ENCODE data around the gene METTL26. TPM values are rescaled to one million over a fixed set of nuclear protein-coding genes. Genes with fewer than 3 reads are reported as not detected.

Gene METTL26
- total RNA-seq, 4 donors from 2014 or later = 72.2 to 138 (median 84.7) TPM

- Histone ChIP-seq H3K4me1 (peaks cover 44% of the 10 kb centered on the region), H3K36me3 (peaks cover 51% of the 10 kb centered on the region)
- TF ChIP-seq POLR2AphosphoS5 (IDR thresholded peaks at IDR 0.05) = no peak
- TF ChIP-seq EP300 (IDR thresholded peaks at IDR 0.05) = no peak
- no peak for TF ChIP-seq CTCF (IDR thresholded peaks at IDR 0.05)
- TF ChIP-seq POLR2A (IDR thresholded peaks at IDR 0.05) = no peak
Observed at GRCh38 chr16:672851-673250, 36.7 kb upstream of the METTL26 start.

GRCh38 chr16:672371-672770 lies 36.3 kb upstream of the METTL26 start:
- DNase-seq (ENCODE audit: low spot score in 2 of 2) = no peak
- WGBS = 92% methylated on average over 11 of the region's 19 CpGs
- TF ChIP-seq POLR2AphosphoS5 (IDR thresholded peaks at IDR 0.05) = no peak
- no peak for TF ChIP-seq EP300 (IDR thresholded peaks at IDR 0.05)
- no peak for TF ChIP-seq POLR2A (IDR thresholded peaks at IDR 0.05)
- no peak for TF ChIP-seq CTCF (IDR thresholded peaks at IDR 0.05)
- H3K36me3 ChIP-seq = peaks cover 51% of the 10 kb centered on the region
- H3K9me3 ChIP-seq = no peaks in the 10 kb centered on the region
- peaks cover 2% of the 10 kb centered on the region for H3K27me3 ChIP-seq
- H3K27ac ChIP-seq = no peak overlapping the region
- H3K4me1 ChIP-seq = peaks cover 44% of the 10 kb centered on the region
- no peak overlapping the region for H3K4me3 ChIP-seq

More at GRCh38 chr16:672851-673250, 36.7 kb upstream of the METTL26 start:
- 96% methylated on average over 20 of the region's 21 CpGs for WGBS
- DNase-seq (ENCODE audit: low spot score in 2 of 2) = no peak
- Histone ChIP-seq H3K27ac (no peak overlapping the region), H3K27me3 (peaks cover 4% of the 10 kb centered on the region), H3K4me3 (no peak overlapping the region), H3K9me3 (no peaks in the 10 kb centered on the region)

DNA sequence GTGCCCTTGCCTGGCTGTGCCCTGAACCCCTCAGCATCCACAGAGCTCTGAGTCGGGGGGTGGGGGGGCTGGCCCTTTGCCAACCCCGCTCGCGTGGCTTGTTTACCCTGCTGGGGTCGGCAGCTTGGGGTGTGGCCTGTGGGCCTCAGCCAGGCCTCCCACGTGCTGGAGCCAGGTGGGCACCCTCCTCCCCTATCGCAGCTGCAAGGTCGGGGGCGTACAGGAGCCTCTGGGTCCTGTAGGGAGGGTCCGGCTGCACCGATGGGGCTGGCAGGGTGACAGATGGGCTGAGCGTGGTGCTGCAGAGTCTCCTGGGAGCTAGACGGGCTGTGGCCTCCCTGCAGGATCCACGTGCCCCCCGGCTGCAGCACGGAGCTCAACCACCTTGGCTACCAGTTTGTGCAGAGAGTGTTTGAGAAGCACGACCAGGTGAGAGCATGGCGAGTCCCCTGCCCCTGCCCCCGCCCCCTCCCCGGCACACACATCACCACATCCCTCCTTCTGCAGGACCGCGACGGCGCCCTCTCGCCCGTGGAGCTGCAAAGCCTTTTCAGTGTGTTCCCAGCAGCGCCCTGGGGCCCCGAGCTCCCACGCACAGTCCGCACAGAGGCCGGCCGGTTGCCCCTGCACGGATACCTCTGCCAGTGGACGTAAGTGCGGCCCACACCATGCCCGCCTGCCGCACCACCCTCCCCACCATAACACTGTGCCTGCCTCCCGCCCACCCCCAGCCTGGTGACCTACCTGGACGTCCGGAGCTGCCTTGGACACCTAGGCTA lies 35.4 kb upstream of the METTL26 start:
- WGBS = 97% methylated on average over 10 of the region's 40 CpGs
- peaks cover 44% of the 10 kb centered on the region for H3K4me1 ChIP-seq
- H3K4me3 ChIP-seq = no peak overlapping the region
- no peak overlapping the region for H3K27ac ChIP-seq
- H3K9me3 ChIP-seq = no peaks in the 10 kb centered on the region
- TF ChIP-seq EP300 (IDR thresholded peaks at IDR 0.05) = no peak
- TF ChIP-seq POLR2AphosphoS5 (IDR thresholded peaks at IDR 0.05) = no peak
- no peak for TF ChIP-seq CTCF (IDR thresholded peaks at IDR 0.05)
- no peak for TF ChIP-seq POLR2A (IDR thresholded peaks at IDR 0.05)
- peaks cover 51% of the 10 kb centered on the region for H3K36me3 ChIP-seq
- no peak for DNase-seq (ENCODE audit: low spot score in 2 of 2)
- H3K27me3 ChIP-seq = no peaks in the 10 kb centered on the region

DNA sequence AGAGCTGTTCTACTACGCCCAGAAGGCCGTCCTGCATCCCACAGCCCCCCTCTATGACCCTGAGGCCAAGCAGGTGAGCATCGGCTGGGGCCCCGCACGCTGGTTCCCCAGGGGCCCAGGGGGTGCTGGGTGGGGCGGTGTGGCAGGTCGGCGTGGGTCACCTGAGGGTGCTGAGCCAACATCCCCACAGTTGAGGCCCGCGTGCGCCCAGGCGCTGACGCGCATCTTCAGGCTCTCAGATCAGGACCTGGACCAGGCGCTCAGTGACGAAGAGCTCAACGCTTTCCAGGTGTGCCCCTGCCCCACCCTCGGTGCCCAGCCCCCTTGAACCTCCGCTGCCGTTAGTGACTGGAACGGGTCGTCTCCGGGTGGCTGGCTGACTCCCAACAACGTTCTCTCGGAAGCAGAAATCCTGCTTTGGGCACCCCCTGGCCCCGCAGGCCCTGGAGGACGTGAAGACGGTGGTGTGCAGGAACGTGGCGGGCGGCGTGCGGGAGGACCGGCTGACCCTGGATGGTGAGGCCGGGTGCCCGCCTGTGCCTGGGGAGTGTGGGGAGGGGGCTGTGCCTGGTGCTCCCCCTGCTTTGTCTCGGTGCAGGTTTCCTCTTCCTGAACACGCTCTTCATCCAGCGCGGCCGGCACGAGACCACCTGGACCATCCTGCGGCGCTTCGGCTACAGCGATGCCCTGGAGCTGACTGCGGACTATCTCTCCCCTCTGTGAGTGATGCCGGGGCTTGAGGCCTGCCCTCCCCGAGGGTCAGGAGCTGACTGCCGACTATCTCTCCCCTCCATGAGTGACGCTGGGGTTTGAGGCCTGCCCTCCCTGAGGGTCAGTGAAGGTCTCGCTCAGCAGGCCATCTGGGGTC lies 34.6 kb upstream of the METTL26 start:
- DNase-seq (ENCODE audit: low spot score in 2 of 2) = no peak
- Histone ChIP-seq H3K4me1 (peaks cover 36% of the 10 kb centered on the region), H3K4me3 (no peak overlapping the region), H3K36me3 (peaks cover 51% of the 10 kb centered on the region), H3K9me3 (no peaks in the 10 kb centered on the region), H3K27me3 (no peaks in the 10 kb centered on the region), H3K27ac (no peak overlapping the region)
- 85% methylated on average over 16 of the region's 52 CpGs for WGBS
- TF ChIP-seq POLR2AphosphoS5 (IDR thresholded peaks at IDR 0.05) (no peak), EP300 (IDR thresholded peaks at IDR 0.05) (no peak), POLR2A (IDR thresholded peaks at IDR 0.05) (no peak), CTCF (IDR thresholded peaks at IDR 0.05) (no peak)

GRCh38 chr16:669666-670065 lies 33.6 kb upstream of the METTL26 start:
- peaks cover 51% of the 10 kb centered on the region for H3K36me3 ChIP-seq
- TF ChIP-seq CTCF (IDR thresholded peaks at IDR 0.05) = no peak
- TF ChIP-seq POLR2A (IDR thresholded peaks at IDR 0.05) = no peak
- TF ChIP-seq POLR2AphosphoS5 (IDR thresholded peaks at IDR 0.05) = no peak
- no peak for TF ChIP-seq EP300 (IDR thresholded peaks at IDR 0.05)
- no peaks in the 10 kb centered on the region for H3K27me3 ChIP-seq
- DNase-seq (ENCODE audit: low spot score in 2 of 2) = no peak
- H3K4me1 ChIP-seq = peaks cover 27% of the 10 kb centered on the region
- WGBS = 84% methylated on average over 6 of the region's 13 CpGs
- no peak overlapping the region for H3K4me3 ChIP-seq
- H3K9me3 ChIP-seq = no peaks in the 10 kb centered on the region
- no peak overlapping the region for H3K27ac ChIP-seq
